ENCODE data around the gene FGF22. TPM values are rescaled to one million over a fixed set of nuclear protein-coding genes. Genes with fewer than 3 reads are reported as not detected.
"Not testable (repeated sequence)": the region's sequence is repeated elsewhere in the genome, so short reads cannot be mapped to it uniquely, and the experiment has no call there.

FGF22 gene
- total and polyA plus RNA-seq, 2 of the 13 experiments (the other 11 are each of a cell fraction or from before 2014, with no cell fraction given), result 0.24 TPM; not detected in 1

GRCh38 chr19:628168-628567, 11.5 kb upstream of the FGF22 start (continued):
- TF ChIP-seq REST (IDR thresholded peaks at IDR 0.05; ENCODE audit: borderline replicate concordance in 1 of 2, low read depth in 1 of 2, low read length in 2 of 2), result no peak
- 0 out of 2 replicates have a peak, but pooled peaks have one; percentile 21 for TF ChIP-seq HDAC1 (CRISPR knock-in tag; IDR thresholded peaks at IDR 0.05)
- TF ChIP-seq SP140L (CRISPR knock-in tag; IDR thresholded peaks at IDR 0.05; ENCODE audit: borderline replicate concordance), result no peak
- TF ChIP-seq ZBTB4 (CRISPR knock-in tag; IDR thresholded peaks at IDR 0.05; ENCODE audit: borderline replicate concordance), result 0 out of 2 replicates have a peak, but pooled peaks have one; percentile 22

GRCh38 chr19:629515-629914, 10.2 kb upstream of the FGF22 start:
- H4K20me1 ChIP-seq (ENCODE audit: insufficient read depth, low read length); FAIRE-seq; in situ Hi-C loops (cut with HindIII; ENCODE audit: extremely low pct_ligation_motif_present, low pct_unique_long_range_greater_than_20kb); H3K9ac ChIP-seq (ENCODE audit: insufficient read depth, low read depth, low read length); intact Hi-C loops (cut with micrococcal nuclease; ENCODE audit: unreplicated experiment); H3K27me3 ChIP-seq (ENCODE audit: control insufficient read depth in 1 of 2, insufficient read depth in 2 of 2, low read length in 2 of 2); BruUV-seq (replicated peaks); H3K27ac ChIP-seq (ENCODE audit: extremely low read length, insufficient read depth, low read length); ATAC-seq; POLR2A ChIA-PET; H3K4me2 ChIP-seq (ENCODE audit: low read depth, low read length); CTCF ChIA-PET (ENCODE audit: low intra/inter-chr PET ratio, low total read pairs); DNase-seq (ENCODE audit: low spot score); H2AFZ ChIP-seq (ENCODE audit: low read length); H3K9me3 ChIP-seq (ENCODE audit: low read length); H3K4me3 ChIP-seq (replicated peaks in 1 of 3; ENCODE audit: insufficient read depth in 1 of 3, low read depth in 2 of 3, low read length in 3 of 3): not testable (repeated sequence)
- peaks cover 6 to 28% of the 10 kb centered on the region in 2 experiments; a peak in 4 of 5 replicates for H3K36me3 ChIP-seq (replicated peaks in 1 of 2; ENCODE audit: control insufficient read depth in 1 of 2, insufficient read depth in 2 of 2, low read length in 2 of 2)
- H3K79me2 ChIP-seq (ENCODE audit: insufficient read depth, low read length), result peaks cover 30% of the 10 kb centered on the region
- H3K4me1 ChIP-seq (ENCODE audit: insufficient read depth, low read length), result peaks cover 33% of the 10 kb centered on the region
- 95% methylated on average over 4 of the region's 25 CpGs for WGBS (ENCODE audit: low lambda C conversion rate)
- TF ChIP-seq, protein P1, sequence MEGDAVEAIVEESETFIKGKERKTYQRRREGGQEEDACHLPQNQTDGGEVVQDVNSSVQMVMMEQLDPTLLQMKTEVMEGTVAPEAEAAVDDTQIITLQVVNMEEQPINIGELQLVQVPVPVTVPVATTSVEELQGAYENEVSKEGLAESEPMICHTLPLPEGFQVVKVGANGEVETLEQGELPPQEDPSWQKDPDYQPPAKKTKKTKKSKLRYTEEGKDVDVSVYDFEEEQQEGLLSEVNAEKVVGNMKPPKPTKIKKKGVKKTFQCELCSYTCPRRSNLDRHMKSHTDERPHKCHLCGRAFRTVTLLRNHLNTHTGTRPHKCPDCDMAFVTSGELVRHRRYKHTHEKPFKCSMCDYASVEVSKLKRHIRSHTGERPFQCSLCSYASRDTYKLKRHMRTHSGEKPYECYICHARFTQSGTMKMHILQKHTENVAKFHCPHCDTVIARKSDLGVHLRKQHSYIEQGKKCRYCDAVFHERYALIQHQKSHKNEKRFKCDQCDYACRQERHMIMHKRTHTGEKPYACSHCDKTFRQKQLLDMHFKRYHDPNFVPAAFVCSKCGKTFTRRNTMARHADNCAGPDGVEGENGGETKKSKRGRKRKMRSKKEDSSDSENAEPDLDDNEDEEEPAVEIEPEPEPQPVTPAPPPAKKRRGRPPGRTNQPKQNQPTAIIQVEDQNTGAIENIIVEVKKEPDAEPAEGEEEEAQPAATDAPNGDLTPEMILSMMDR (CRISPR knock-in tag; IDR thresholded peaks at IDR 0.05), result peak; percentile 18; the same call in 1 of the 2 replicates
- peak; percentile 44; the same call in 1 of the 2 replicates for TF ChIP-seq ZNF687 (CRISPR knock-in tag; IDR thresholded peaks at IDR 0.05)
